ENCODE results near the gene LGALS3BP.

GRCh38 chr17:79002291-79002690 lies 22.6 kb upstream of the LGALS3BP start:
- TF ChIP-seq POLR2A (IDR thresholded peaks at IDR 0.05) (no peak), CTCF (IDR thresholded peaks at IDR 0.05) (no peak)
